Stimulated activated CD4-positive, alpha-beta T cell treated with anti-CD3 and anti-CD28 coated beads, Interleukin-2, amount 100 ng/mL, for 48 hours (primary cell): ENCODE data around the gene R3HDML.
"Not testable (repeated sequence)": the region's sequence is repeated elsewhere in the genome, so short reads cannot be mapped to it uniquely, and the experiment has no call there.

Source experiments
- DNase-seq, 2 donors: peaks; one replicate each; pipeline ENCODE4 v3.0.0-alpha.2; 2020

Gene R3HDML

GRCh38 chr20:44331201-44331600, 5.6 kb upstream of the R3HDML start:
- no peak for DNase-seq

GRCh38 chr20:44334306-44334705, 2.5 kb upstream of the R3HDML start:
- DNase-seq, result no peak

DNA sequence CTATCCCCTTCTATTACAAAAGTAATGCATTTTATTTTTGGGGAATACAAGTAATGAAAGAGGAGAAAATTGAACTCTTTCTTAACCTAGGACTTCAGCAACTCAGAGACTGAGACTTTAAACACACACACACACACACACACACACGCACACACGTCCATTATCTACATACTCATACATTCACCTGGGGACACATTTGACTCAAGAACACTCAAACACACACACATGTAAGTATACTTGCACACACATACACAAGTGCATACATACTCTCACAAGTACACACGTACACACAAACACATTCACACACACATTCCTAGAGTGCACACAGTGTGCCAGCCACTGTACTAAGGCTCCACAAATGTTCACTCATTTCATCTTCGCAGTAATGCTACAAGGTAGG, 2.1 kb upstream of the R3HDML start:
- DNase-seq, result no peak

DNA sequence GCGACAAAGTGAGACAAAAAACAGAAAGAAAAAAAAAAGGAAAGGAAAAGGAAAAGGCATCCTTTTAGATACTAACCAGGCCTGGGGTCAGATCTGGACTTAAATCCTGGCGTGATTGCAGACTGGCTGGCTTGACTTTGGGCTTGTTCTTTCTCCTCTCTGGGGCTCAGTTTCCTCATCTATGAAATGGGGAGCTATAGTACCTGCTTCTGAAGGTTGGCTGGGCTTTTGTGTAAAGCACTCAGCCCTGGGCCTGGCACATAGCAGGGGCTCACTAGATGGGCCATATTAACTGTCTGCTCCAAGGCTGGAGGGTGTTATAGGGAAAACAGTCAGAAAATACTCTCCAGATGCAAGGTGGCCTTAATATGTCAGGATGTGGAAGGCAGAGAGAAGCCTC, 1.2 kb upstream of the R3HDML start:
- no peak for DNase-seq

DNA sequence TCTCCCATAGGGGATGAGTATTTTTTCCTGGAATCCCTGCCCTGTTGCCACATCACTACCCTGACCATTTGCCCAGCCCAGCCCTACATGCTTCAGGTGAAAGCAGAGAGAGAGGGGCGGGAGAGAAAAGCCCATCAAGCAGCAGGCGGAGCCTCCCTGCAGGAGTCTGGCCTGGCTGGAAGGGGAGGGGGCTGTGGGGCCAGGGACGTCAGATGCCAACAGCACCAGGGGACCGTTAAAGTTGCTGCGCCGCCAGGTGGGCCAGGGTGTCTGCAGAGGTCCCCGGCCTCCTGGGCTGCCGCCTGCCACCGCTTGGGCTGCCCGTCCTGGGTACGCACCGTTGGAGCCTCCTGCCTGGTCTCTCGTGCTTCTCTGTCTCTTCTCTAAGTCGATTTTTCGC, 757 bp upstream of the R3HDML start:
- no peak for DNase-seq

DNA sequence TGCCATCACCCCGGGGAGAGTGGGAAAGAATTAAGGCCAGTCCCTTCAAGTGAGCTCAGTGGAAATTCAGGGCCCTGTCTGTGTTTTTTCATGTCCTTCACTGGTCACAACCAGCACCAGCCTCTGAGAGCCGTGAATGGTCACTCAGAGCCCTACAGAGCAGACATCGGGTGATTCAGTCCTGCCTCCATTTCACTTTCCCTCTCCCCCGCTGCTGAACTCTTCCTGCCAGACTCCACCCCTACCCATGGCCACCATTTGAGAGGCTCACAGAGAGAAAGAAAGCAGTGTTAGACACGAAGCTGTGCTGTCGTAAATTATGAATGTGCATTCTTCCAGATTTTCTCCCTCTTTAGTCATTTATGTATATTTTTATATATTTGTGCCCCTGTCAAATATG, 5.4 kb downstream of the R3HDML start:
- no peak for DNase-seq

DNA sequence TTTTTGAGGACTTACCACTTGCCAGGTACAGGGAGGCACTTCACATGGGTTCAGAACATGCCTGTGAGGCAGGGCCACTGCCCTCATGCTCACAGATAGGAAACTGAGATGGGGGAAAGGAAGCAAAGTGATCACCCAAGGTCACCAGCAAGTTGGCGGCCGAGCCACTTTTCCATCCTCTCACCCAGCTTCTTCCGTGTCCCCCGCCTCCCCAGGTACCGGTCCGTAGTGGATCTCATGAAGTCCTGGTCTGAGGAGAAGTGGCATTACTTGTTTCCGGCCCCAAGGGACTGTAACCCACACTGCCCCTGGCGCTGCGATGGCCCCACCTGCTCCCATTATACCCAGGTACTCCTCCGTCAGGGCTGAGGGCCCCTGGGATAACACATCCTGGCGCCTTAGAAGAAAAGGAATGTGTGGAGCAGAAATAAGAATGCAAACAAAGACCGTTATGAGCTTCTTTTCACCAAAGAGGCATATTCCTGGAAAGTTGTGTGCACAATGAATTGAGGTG, 6.4 kb downstream of the R3HDML start:
- no peak for DNase-seq

DNA sequence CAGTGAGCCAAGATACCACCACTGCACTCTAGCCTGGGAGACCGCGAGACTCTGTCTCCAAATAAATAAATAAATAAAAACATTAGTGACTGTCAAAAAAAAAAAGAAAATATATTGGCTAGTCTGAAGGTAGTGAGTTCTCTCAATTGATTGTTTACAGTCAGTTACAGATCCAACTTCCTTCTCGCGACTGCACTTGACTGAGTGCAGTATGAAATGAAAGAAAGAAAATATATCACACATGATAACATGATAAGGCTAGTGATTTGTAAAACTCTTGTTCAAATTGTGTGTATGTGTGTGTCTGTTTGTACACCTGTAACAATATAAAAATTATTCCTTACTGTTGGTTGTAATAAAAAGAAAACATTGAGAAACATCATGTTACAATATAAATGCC, 7.9 kb downstream of the R3HDML start:
- no peak for DNase-seq

- DNase-seq, result no peak
These were observed 8.3 kb downstream of the R3HDML start for GRCh38 chr20:44345147-44345546.

DNA sequence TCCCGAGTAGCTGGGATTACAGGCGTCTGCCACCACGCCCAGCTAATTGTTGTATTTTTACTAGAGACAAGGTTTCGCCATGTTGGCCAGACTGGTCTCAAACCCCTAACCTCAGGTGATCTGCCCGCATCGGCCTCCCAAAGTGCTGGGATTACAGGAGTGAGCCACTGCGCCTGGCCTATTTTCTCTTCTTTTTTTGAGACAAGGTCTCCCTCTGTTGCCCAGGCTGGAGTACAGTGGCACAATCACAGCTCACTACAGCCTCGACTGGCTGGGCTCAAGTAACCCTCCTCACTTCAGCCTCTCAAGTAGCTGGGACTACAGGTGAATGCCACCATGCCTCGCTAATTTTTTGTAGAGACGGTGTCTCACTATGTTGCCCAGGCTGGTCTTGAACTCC, 9.1 kb downstream of the R3HDML start:
- not testable (repeated sequence) for DNase-seq

DNA sequence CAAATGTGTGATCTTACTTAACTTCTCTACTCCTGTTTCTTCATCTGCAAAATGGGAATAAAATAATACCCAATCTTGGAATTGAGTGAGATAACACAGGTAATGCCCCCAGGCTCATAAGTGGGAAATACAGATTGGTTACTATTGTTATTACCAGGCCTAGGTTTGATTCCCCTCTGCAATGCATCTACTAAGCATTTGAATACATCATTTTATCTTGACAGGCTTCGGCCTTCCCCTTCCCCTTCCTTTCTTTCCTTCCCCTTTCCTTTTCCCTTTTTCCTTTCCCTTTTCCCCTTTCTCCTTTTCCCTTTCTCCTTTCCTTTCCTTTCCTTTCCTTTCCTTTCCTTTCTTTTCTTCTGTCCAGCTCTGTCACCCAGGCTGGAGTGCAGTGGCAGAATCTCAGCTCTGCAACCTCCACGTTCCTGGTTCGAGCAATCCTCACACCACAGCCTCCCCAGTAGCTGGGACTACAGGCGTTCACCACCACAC, 11.4 kb downstream of the R3HDML start:
- no peak for DNase-seq

- no peak for DNase-seq
These were observed 12.5 kb downstream of the R3HDML start for GRCh38 chr20:44349349-44349748.

- DNase-seq, result no peak
These were observed 13.7 kb downstream of the R3HDML start for GRCh38 chr20:44350567-44350966.

GRCh38 chr20:44354979-44355497, 18.2 kb downstream of the R3HDML start:
- DNase-seq, result no peak

GRCh38 chr20:44355498-44356352, 18.9 kb downstream of the R3HDML start, which contains the start of gene HNF4A:
HNF4A (plus strand) TSS chr20:44355699; CDS start chr20:44355805, 106 bp downstream.
- no peak for DNase-seq

DNA sequence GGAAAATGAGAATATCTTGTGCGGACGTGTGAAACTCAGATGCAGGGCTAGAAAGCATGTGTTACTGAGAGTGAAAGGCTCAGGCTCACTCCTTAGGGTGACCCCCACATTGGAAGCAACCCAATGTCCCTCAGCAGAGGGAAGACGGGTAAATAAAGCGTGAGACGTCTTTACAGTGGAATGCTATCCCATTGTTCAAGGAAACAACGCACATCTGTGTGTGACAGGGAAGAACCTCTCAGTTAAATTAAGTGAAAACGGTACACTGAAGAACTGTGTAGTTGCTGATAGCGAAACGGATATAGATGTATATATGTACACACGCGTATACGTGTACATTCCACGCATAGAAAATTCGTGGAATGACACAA, 19.5 kb downstream of the R3HDML start:
- no peak for DNase-seq

DNA sequence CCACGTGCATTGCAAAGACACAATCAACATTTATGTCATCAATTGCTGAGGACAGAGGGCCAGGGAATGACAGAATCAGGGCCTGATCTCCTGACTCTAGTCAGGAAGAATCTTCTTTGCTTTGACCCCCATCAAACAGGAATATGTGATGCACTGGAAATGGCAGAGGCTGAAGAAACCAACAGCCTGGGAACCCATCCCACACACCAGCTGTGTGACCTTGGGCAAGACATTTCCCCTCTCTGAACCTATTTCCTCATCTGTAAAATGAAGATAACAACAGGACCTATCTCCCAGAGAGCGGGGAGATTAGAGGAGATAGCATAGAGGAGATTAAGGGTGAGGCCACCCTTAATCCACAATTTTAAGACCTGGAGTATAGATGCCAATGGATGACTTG, 20.2 kb downstream of the R3HDML start:
- DNase-seq, result no peak

GRCh38 chr20:44357555-44358125, 20.8 kb downstream of the R3HDML start:
- no peak for DNase-seq

DNA sequence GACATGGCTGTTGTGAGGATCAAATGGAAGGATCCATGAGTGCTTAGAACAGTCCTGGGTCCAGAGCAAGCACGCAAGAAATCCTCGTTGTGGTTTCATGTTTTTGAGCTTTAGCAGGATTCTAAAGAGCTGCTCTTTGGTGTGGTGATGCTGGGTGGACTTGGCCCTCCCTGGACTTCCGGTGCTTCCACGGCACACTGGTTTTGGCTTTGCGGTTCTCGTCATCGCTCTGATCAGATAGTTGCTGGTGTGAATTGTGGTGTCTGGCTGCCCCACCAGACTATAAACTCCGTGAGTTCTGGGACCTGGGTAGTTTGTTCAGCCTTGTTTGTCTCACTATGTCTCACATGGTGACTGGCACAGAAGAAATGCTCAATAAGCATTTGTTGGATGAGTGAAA, 21.9 kb downstream of the R3HDML start:
- no peak for DNase-seq

- no peak for DNase-seq
These were observed 23.4 kb downstream of the R3HDML start for GRCh38 chr20:44360221-44360620.

DNA sequence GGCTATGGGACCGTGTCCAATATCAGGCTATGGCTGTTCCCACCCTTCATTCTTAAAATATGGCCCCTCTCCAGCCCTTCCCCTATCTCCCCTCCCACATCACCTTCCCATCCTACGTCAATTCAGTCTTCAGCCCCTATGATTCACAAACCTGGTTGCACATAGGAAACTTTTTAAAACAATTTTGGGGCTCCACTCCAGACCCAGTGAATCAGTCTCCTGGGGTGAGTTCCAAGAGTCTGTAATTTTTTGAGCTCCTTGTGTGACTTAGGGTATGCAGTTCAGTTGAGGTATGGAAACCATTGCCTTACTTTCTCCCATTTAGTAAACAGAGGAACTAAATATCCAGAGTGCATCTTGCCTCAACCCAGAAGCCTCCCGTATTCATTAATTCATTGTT, 24.2 kb downstream of the R3HDML start:
- DNase-seq, result no peak

DNA sequence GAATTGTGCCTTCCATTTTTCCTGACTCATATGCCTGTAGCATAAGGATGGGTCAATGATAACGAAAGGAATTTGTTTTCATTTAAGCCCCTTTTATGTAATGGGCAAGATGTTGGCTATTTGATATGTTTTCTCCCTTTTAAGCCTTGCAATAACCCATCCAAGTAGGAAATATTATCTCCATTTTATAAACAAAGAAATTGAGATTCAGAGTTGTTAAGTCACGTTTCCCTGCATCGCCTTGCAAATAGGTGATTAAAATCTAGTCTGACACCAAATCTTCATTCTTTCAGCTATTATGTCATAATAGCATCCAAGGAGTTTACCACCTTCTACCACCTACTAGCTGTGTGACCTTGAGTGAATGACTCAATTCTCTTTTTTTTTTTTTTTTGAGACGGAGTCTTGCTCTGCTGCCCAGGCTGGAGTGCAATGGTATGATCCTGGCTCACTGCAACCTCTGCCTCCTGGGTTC, 25.7 kb downstream of the R3HDML start:
- no peak for DNase-seq

DNA sequence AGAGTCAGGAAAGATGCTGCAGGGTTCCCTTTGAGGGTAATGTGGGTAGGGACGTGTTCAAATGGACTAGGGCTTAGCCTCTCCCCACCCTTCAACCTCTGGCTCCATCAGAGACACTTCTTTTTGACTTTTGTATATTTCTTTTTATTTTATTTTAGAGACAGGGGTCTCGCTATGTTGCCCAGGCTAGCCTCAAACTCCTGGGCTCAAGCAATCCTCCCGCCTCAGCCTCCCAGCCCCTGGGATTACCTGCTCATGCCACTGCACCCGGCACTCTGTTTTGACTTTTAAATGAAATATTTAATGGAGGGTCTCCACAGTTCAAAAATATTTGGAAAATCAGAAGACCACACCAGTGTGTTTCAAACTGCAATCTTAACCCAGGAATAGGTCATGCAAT, 27.2 kb downstream of the R3HDML start:
- no peak for DNase-seq

DNA sequence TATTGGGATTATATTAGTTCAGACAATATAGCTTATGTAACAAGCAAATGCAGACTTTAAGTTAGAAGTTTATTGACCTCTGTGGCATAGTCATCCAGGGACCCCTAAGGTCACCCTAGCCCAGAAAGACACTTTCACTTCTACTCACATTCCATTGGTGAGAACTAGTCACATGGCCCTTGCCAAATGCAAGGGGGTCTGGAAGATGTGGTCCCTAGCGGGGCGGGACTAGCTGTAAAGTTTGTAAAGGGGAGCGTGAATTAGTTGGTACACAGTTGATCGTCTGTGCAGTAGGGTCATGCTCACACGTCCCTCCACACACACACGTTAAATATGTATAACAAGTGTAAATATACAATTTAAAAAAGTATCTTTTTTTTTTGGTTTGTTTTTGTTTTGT, 27.9 kb downstream of the R3HDML start:
- DNase-seq, result no peak
